Mucosa of stomach (tissue), 1 donor: ENCODE data around the gene R3HCC1L.

Experiments used
- H3K27me3 ChIP-seq: one replicate; pipeline ENCODE4 v1.7.0; 2013; ENCODE audit warnings: mild to moderate bottlenecking, low read length; ENCODE audit not compliant: control insufficient read depth, insufficient read depth
- H3K36me3 ChIP-seq: one replicate; pipeline ENCODE4 v1.7.0; 2013; ENCODE audit warnings: low read length; ENCODE audit not compliant: control insufficient read depth, insufficient read depth
- H3K4me1 ChIP-seq: one replicate; pipeline ENCODE4 v1.7.0; 2013; ENCODE audit warnings: mild to moderate bottlenecking, low read length; ENCODE audit not compliant: control insufficient read depth, insufficient read depth
- H3K4me3 ChIP-seq: one replicate; pipeline ENCODE4 v1.7.0; 2013; ENCODE audit warnings: low read length
- H3K9ac ChIP-seq: one replicate; pipeline ENCODE4 v1.7.0; 2013; ENCODE audit warnings: mild to moderate bottlenecking, low read length, moderate library complexity
- H3K9me3 ChIP-seq: one replicate; pipeline ENCODE4 v1.7.0; 2013; ENCODE audit warnings: mild to moderate bottlenecking, low read length, moderate library complexity; ENCODE audit not compliant: control insufficient read depth
- donor health status: Pancreatic carcinoma.

Gene R3HCC1L

DNA sequence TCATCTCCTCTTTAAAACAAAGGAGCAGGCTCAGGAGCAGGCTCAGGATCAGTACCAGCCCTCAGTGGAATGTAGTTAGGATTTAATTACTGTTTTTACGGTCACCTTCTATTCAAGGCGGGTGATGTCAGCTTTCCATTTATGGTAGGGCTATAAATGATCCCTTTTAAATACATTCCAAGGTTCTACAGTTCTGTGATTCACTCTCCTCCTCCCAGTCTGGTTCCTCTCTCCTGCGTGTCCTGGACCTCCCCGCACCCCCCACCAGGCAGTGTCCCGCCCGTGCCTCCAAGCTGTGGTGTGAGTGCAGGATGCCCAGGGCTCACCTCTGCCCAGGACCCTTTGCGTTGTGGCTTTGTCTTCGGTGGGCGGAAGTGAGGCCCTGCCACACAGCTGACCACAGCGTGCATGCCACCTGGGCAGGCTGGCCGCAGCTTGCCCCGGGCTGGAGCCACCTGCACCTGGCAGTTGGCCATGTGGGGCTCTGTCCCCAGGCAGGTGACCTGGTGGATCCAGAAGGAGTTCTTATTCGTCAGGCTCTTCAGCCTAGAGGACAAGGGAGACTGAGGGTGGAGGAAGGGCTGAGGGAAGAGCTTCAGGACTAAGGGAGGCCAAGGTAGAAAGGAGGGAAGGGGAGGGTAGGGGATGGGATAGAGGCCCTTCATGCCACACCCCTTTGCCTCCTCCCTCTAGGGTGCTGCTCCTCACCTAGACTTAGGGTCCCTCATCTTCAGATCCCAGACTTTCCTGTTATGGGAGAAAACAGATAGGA, 124.4 kb downstream of the R3HCC1L start:
- H3K36me3 ChIP-seq = no peaks in the 10 kb centered on the region
- H3K9ac ChIP-seq = no peak overlapping the region
- peaks cover 2% of the 10 kb centered on the region for H3K27me3 ChIP-seq
- no peak overlapping the region for H3K4me3 ChIP-seq
- H3K4me1 ChIP-seq = no peaks in the 10 kb centered on the region
- no peaks in the 10 kb centered on the region for H3K9me3 ChIP-seq

DNA sequence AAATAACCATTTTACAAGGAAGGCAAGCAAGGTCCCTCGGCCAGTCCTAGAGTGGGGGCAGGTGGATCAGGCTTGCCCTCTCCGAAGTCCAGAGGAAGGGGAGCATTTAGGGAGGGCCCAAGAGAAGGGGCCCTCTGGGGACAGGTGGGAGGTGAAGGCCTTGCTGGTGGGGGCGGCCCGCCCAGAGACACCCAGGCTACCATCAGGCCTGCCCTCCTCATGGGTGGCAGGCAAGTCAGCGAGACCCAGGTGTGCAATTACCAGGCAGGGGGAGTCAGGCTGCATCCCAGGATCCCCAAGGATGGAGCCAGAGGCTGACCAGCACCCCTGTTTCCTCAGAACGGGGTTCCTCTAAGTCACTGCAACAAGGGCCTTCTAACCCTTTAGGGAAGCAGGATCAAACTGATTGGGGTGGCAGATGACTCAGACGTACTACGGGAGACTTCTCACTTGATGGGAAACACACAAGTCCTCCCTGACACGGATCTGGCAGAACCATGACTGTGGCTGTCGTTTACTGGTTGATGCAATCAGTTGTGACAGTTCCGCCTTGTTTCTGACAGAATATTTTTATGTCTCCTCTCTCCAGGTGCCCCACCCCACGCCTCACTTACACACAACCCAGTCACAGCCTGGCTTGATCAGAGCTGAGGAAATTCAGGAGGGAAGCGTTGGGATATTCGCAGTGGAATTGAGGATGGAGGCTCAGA, 125.3 kb downstream of the R3HCC1L start:
- H3K4me1 ChIP-seq = no peaks in the 10 kb centered on the region
- no peaks in the 10 kb centered on the region for H3K36me3 ChIP-seq
- H3K9ac ChIP-seq = no peak overlapping the region
- no peak overlapping the region for H3K4me3 ChIP-seq
- no peaks in the 10 kb centered on the region for H3K9me3 ChIP-seq
- peaks cover 2% of the 10 kb centered on the region for H3K27me3 ChIP-seq

DNA sequence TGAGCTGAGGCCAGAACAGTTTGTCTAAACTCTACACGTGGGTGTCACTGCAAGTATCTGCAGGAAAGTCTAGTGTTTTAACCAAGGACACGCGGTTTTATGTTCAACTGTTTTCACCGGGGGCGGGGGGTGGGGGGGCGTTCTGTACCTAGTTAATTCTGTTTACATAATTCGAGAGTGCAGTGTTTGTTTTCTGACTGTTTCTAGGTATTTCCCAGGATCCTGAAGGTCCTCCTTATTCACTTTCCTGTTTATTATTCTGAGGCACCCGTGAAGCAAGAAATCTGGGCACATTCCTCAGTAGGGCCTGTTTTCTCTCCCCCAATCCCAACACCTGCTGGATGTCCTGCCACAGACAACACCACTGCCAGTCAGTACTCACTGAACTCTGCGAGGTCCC, 125.9 kb downstream of the R3HCC1L start:
- H3K9me3 ChIP-seq = no peaks in the 10 kb centered on the region
- no peak overlapping the region for H3K9ac ChIP-seq
- peaks cover 2% of the 10 kb centered on the region for H3K27me3 ChIP-seq
- H3K4me3 ChIP-seq = no peak overlapping the region
- H3K4me1 ChIP-seq = no peaks in the 10 kb centered on the region
- H3K36me3 ChIP-seq = no peaks in the 10 kb centered on the region

DNA sequence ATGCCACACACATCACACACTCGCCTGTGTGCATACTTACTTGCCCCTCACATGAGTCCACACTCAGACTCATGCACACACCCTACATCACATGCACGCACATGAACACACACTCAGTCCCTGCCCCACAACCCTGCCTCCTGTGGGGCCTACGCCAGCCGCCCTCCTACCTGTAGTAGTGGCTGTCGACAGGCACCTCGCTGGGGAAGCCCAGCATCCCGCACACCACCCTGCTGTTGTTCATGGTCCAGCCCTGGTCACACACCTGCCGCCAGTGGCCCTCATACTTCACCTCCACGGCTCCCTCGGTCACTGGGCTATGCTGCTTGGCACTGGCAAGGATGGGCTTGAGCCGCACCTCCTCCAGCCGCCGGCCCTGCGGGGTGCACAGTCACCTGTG, 126.3 kb downstream of the R3HCC1L start:
- Histone ChIP-seq H3K36me3 (no peaks in the 10 kb centered on the region), H3K4me1 (no peaks in the 10 kb centered on the region), H3K4me3 (no peak overlapping the region), H3K27me3 (peaks cover 2% of the 10 kb centered on the region), H3K9ac (no peak overlapping the region), H3K9me3 (no peaks in the 10 kb centered on the region)

DNA sequence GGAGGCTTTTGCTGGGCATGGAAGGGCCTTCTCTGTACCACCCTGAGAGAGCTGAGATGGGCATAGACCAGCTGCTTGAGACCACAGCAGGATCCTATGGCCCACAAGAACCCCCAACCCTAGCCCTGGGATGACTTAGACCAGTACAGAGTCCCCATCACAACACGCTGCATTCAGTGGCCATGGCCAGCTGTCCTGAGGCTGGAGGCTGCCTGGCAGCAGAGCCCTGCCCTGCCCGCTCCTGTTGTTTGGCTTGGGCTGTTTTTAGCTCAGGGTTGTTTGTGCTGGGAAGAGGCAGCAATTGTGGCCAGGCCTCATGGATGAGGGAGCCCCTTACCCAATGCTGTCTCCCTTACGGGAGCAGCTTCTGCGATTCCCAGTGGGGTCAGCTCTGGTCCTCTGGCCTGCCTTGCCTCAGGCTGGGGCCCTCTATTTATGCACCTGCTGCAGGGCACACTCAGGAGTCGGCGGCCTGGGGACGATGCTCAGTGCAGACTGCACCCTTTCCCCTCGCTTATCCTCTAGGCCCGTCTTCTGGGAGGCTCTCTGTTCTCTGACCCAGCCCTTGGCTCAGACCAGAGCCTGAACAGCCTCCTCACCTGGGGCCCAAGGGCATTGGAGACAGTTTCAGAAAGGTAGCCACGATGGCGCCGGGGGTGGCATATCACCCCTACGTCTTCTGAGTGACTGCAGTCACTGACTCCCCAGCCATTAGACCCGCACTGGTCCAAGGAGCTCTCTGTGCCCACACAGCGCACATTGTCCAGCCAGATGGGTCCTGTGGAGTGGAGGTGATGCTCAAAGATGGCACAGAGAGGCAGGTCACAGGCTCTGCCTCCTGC, 127.2 kb downstream of the R3HCC1L start:
- no peaks in the 10 kb centered on the region for H3K9me3 ChIP-seq
- H3K36me3 ChIP-seq = no peaks in the 10 kb centered on the region
- H3K4me1 ChIP-seq = no peaks in the 10 kb centered on the region
- H3K4me3 ChIP-seq = no peak overlapping the region
- no peak overlapping the region for H3K9ac ChIP-seq
- H3K27me3 ChIP-seq = peaks cover 11% of the 10 kb centered on the region

DNA sequence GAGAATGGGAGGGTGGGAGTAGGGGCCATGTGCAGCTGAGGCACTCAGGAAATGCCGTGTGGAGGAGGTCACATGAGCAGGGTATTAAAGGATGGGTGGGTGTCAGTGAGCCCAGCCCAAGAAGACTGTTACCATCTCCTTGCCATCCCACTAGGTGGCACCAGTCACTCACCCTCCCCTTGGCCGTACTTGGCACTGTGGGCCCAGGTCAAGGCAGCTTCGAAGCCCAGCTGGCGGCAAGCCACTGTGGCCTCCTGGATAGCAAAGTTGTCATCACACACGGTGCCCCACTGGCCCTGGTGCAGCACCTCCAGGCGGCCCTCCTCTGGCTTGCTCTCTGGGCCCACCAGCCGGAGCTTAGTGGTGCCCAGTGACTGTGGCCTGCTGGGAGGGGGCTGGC, 128.1 kb downstream of the R3HCC1L start:
- Histone ChIP-seq H3K9ac (no peak overlapping the region), H3K9me3 (no peaks in the 10 kb centered on the region), H3K4me1 (peaks cover 5% of the 10 kb centered on the region), H3K36me3 (no peaks in the 10 kb centered on the region), H3K27me3 (peaks cover 21% of the 10 kb centered on the region), H3K4me3 (no peak overlapping the region)

DNA sequence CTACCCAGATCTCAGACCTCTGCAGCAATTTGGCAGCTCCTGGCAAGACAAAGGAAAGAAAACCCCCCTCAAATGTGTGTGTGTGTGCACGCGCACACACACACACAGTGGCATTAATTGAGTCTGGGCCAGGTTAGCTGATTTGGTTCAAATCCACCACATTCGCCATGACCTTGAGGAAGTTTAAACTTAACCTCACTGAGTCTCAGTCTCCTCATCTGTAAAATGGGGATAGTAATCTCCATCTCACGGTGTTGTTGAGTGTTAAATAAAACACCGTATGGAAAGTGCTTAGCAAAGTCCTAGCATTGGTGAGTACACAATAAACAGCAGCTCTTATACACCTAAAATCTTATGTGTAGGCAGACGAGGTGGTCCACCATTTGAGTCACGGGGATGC, 128.6 kb downstream of the R3HCC1L start:
- H3K9me3 ChIP-seq = no peaks in the 10 kb centered on the region
- peaks cover 24% of the 10 kb centered on the region for H3K27me3 ChIP-seq
- no peak overlapping the region for H3K4me3 ChIP-seq
- no peak overlapping the region for H3K9ac ChIP-seq
- H3K36me3 ChIP-seq = no peaks in the 10 kb centered on the region
- H3K4me1 ChIP-seq = peaks cover 9% of the 10 kb centered on the region

DNA sequence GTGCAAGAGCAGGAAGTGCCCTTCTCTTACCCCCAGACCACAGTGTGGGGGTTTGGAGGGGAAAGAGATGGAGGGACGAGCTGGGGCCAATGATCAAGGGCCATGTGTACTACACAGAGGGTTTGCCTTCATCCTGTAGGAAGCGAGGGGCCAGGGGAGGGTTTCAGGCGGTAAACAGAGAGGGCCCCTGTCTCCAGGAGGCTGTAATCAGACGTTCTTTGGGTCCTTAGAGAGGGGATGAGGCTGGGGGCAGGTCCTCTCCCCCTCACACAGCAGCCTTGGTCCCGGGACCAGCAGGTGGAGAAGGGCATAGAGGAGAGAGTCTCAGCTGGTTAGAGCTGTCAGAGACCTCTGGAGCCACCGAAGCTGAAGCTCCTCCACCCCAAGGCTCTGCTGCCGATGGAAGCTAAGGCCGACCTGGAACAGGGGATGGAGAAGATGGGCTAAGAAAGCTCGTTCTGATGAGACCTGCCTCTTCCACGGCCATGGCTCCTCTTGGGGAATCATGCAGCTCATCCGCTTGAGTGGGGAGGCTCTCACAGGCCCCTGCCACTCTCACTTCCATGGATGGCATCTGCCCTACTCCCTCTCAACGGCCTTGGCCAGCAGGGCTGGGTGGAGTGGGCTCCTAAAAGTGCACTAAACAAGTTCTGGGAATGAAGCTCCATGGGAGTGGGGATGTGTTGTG, 130.1 kb downstream of the R3HCC1L start:
- H3K4me3 ChIP-seq = no peak overlapping the region
- H3K36me3 ChIP-seq = no peaks in the 10 kb centered on the region
- H3K4me1 ChIP-seq = peaks cover 16% of the 10 kb centered on the region
- H3K9me3 ChIP-seq = no peaks in the 10 kb centered on the region
- peaks cover 31% of the 10 kb centered on the region for H3K27me3 ChIP-seq
- H3K9ac ChIP-seq = no peak overlapping the region

DNA sequence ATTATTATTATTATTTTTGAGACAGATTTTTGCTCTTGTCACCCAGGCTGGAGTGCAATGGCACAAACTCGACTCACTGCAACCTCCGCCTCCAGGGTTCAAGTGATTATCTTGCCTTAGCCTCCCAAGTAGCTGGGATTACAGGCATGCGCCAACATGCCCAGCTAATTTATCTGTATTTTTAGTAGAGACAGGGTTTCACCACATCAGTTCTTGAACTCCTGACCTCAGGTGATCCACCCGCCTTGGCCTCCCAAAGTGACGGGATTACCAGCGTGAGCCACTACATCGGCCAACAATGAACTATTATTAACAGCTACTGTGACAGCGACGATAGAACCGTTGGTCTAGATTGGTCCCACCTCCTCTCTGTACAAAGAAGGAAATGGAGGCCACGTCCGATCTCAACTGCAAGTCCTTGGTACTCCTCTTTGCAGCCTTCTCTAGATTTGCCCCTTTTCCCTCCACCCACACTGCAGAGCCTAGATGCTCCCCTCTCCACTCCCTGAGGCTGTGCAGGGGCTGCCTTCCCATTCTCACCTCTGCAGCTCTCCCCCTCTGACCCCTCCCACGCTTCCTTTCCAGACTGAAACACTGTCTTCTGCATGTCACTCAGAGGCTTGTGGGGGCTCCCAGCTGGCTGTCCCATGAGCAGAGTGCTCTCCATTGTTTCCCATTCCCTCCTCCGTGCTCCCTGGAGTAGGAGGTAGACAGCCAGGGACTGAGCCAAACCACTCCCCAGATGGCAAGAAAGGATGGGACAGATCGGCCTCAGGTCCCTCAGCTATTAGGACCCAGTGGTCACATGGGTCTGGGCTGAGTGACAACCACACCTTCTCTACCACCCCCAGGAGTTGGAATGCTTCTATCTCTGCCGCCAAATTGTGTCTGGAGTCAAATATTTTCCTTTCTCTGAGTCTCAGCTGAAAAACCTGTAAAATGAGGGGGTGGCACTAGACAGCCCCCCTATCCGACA, 131.2 kb downstream of the R3HCC1L start:
- no peak overlapping the region for H3K4me3 ChIP-seq
- no peak overlapping the region for H3K9ac ChIP-seq
- peaks cover 21% of the 10 kb centered on the region for H3K4me1 ChIP-seq
- no peaks in the 10 kb centered on the region for H3K36me3 ChIP-seq
- no peaks in the 10 kb centered on the region for H3K9me3 ChIP-seq
- H3K27me3 ChIP-seq = peaks cover 39% of the 10 kb centered on the region

DNA sequence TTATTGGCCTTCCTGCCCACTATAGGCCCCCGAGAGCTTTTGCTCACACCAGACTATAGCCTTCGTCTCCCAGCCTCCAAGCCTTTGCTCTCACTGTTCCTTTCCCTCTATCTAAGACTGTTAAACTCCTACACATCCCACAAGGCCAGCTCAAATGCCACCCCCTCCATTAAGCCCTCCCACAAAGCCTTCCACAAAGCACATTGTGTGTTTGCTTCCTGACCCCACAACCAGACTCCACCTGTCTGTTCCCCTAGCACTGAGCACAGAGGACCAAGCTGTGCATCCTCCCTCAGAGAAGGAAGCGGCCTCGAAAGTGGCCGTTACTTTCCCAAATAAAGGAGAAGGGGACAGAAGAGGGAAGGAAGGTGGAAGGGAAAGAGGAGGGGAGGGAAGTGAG, 132.2 kb downstream of the R3HCC1L start:
- Histone ChIP-seq H3K27me3 (peaks cover 39% of the 10 kb centered on the region), H3K4me3 (no peak overlapping the region), H3K4me1 (peaks cover 21% of the 10 kb centered on the region), H3K9me3 (no peaks in the 10 kb centered on the region), H3K9ac (no peak overlapping the region), H3K36me3 (no peaks in the 10 kb centered on the region)
